HEK293 (cell line): ENCODE results near the gene MOK.

ENCODE experiments used
- CTCF ChIA-PET: fragments of 350-600 bp; formaldehyde crosslinking; extraction: SDS; loops from one replicate; lab custom pipeline; 2021; ENCODE audit warnings: antibody characterized with exemption; lab: Yijun Ruan, JAX
- POLR2A ChIA-PET: fragments of 300-600 bp; formaldehyde crosslinking; extraction: SDS; loops from one replicate; lab custom pipeline; 2020; ENCODE audit warnings: antibody characterized with exemption, inconsistent platforms; lab: Yijun Ruan, JAX
- H3K27ac ChIP-seq: fragments of 200-500 bp; sonication (Bioruptor generic); 2 replicates; pipeline ENCODE4 v1.5.1; 2014; ENCODE audit warnings: low read depth, low read length, control low read depth, inconsistent platforms; ENCODE audit errors: extremely low read depth
- H3K36me3 ChIP-seq, 2 experiments: fragments of 200-500 bp in 1 of 2; sonication (Bioruptor generic) in 1 of 2; 1 replicate in 1 of 2; 2 replicates in 1 of 2; pipeline ENCODE4 v1.5.1; 2014 to 2017; ENCODE audit warnings: inconsistent platforms in 2 of 2, low read length in 2 of 2; ENCODE audit not compliant: control insufficient read depth in 2 of 2, insufficient read depth in 1 of 2
- H3K4me1 ChIP-seq: fragments of 200-500 bp; sonication (Bioruptor generic); 2 replicates; pipeline ENCODE4 v1.5.1; 2014; ENCODE audit warnings: mild to moderate bottlenecking, low read length, inconsistent platforms; ENCODE audit not compliant: control insufficient read depth, insufficient read depth
- H3K4me3 ChIP-seq: 2 replicates; pipeline ENCODE4 v1.5.1; 2011; ENCODE audit warnings: low read depth, mild to moderate bottlenecking, control low read depth, low read length, moderate library complexity
- H3K9me3 ChIP-seq: fragments of 200-500 bp; sonication (Bioruptor generic); 2 replicates; pipeline ENCODE4 v1.5.1; 2014; ENCODE audit warnings: low read depth, low read length, inconsistent platforms; ENCODE audit not compliant: control insufficient read depth, insufficient read depth
- INSM2 ChIP-seq: fragments of 450-650 bp; formaldehyde crosslinking; IDR thresholded peaks from 2 replicates; pipeline ENCODE4 v1.5.1; 2016; ENCODE audit warnings: missing biosample characterization, missing genetic modification characterization
- PRDM1 ChIP-seq: fragments of 450-650 bp; formaldehyde crosslinking; IDR thresholded peaks from 2 replicates; pipeline ENCODE4; 2016; ENCODE audit warnings: missing biosample characterization, missing genetic modification characterization
- ZBTB21 ChIP-seq: fragments of 450-650 bp; formaldehyde crosslinking; IDR thresholded peaks from 2 replicates; pipeline ENCODE4 v1.5.1; 2017; ENCODE audit warnings: missing biosample characterization, missing genetic modification characterization
- ZBTB8A ChIP-seq: fragments of 450-650 bp; formaldehyde crosslinking; IDR thresholded peaks from 2 replicates; pipeline ENCODE4 v1.5.1; 2016; ENCODE audit warnings: missing biosample characterization, missing genetic modification characterization
- ZIC2 ChIP-seq: fragments of 450-650 bp; formaldehyde crosslinking; IDR thresholded peaks from 2 replicates; pipeline ENCODE4 v1.5.1; 2016; ENCODE audit warnings: missing biosample characterization, missing genetic modification characterization
- ZNF223 ChIP-seq: fragments of 450-650 bp; formaldehyde crosslinking; IDR thresholded peaks from 2 replicates; pipeline ENCODE4 v1.5.1; 2016; ENCODE audit warnings: missing biosample characterization, missing genetic modification characterization
- ZNF37A ChIP-seq: fragments of 450-650 bp; IDR thresholded peaks from 2 replicates; pipeline ENCODE4 v1.5.1; 2018; ENCODE audit warnings: missing biosample characterization, missing genetic modification characterization
- ZNF404 ChIP-seq: fragments of 450-650 bp; formaldehyde crosslinking; IDR thresholded peaks from 2 replicates; pipeline ENCODE4 v1.5.1; 2017; ENCODE audit warnings: missing biosample characterization, missing genetic modification characterization
- ZNF548 ChIP-seq: fragments of 450-650 bp; formaldehyde crosslinking; IDR thresholded peaks from 2 replicates; pipeline ENCODE4 v1.5.1; 2016; ENCODE audit warnings: missing biosample characterization, missing genetic modification characterization
- ZNF555 ChIP-seq: fragments of 450-650 bp; formaldehyde crosslinking; conservative IDR thresholded peaks from 2 replicates; pipeline ENCODE4 v1.5.1; 2017; ENCODE audit warnings: missing biosample characterization, mild to moderate bottlenecking, missing genetic modification characterization, inconsistent platforms
- ZNF558 ChIP-seq: fragments of 450-650 bp; formaldehyde crosslinking; IDR thresholded peaks from 2 replicates; pipeline ENCODE4 v1.5.1; 2016; ENCODE audit warnings: missing biosample characterization, missing genetic modification characterization
- ZNF610 ChIP-seq: fragments of 450-650 bp; formaldehyde crosslinking; IDR thresholded peaks from 2 replicates; pipeline ENCODE4 v1.5.1; 2016; ENCODE audit warnings: missing biosample characterization, missing genetic modification characterization, borderline replicate concordance
- TF ChIP-seq, protein P1 (sequence below): fragments of 450-650 bp; formaldehyde crosslinking; IDR thresholded peaks from 2 replicates; pipeline ENCODE4 v1.5.1; 2016; ENCODE audit warnings: missing biosample characterization, missing genetic modification characterization, borderline replicate concordance
- TF ChIP-seq, protein P2 (sequence below): fragments of 450-650 bp; formaldehyde crosslinking; IDR thresholded peaks from 2 replicates; pipeline ENCODE4 v1.5.1; 2017; ENCODE audit warnings: missing biosample characterization, missing genetic modification characterization

The MOK gene

GRCh38 chr14:102249041-102249440, 55.9 kb downstream of the MOK start (continued):
- TF ChIP-seq ZNF610: no peak
- TF ChIP-seq, all 188 proteins: peak for 0

GRCh38 chr14:102248121-102248520, 56.8 kb downstream of the MOK start:
- no peak overlapping the region for H3K27ac ChIP-seq
- CTCF ChIA-PET: no interaction called here

More at GRCh38 chr14:102248121-102248520, 56.8 kb downstream of the MOK start:
- Histone ChIP-seq H3K4me3 (no peak overlapping the region), H3K4me1 (no peaks in the 10 kb centered on the region; the same call in 1 of the 2 replicates), H3K36me3 (no peaks in the 10 kb centered on the region), H3K9me3 (no peaks in the 10 kb centered on the region)
- TF ChIP-seq ZNF37A: no peak
- TF ChIP-seq ZNF558 (tag by site-specific recombination): no peak
- TF ChIP-seq ZNF223: no peak
- no peak for TF ChIP-seq ZNF548 (tag by site-specific recombination)
- TF ChIP-seq, protein P1, sequence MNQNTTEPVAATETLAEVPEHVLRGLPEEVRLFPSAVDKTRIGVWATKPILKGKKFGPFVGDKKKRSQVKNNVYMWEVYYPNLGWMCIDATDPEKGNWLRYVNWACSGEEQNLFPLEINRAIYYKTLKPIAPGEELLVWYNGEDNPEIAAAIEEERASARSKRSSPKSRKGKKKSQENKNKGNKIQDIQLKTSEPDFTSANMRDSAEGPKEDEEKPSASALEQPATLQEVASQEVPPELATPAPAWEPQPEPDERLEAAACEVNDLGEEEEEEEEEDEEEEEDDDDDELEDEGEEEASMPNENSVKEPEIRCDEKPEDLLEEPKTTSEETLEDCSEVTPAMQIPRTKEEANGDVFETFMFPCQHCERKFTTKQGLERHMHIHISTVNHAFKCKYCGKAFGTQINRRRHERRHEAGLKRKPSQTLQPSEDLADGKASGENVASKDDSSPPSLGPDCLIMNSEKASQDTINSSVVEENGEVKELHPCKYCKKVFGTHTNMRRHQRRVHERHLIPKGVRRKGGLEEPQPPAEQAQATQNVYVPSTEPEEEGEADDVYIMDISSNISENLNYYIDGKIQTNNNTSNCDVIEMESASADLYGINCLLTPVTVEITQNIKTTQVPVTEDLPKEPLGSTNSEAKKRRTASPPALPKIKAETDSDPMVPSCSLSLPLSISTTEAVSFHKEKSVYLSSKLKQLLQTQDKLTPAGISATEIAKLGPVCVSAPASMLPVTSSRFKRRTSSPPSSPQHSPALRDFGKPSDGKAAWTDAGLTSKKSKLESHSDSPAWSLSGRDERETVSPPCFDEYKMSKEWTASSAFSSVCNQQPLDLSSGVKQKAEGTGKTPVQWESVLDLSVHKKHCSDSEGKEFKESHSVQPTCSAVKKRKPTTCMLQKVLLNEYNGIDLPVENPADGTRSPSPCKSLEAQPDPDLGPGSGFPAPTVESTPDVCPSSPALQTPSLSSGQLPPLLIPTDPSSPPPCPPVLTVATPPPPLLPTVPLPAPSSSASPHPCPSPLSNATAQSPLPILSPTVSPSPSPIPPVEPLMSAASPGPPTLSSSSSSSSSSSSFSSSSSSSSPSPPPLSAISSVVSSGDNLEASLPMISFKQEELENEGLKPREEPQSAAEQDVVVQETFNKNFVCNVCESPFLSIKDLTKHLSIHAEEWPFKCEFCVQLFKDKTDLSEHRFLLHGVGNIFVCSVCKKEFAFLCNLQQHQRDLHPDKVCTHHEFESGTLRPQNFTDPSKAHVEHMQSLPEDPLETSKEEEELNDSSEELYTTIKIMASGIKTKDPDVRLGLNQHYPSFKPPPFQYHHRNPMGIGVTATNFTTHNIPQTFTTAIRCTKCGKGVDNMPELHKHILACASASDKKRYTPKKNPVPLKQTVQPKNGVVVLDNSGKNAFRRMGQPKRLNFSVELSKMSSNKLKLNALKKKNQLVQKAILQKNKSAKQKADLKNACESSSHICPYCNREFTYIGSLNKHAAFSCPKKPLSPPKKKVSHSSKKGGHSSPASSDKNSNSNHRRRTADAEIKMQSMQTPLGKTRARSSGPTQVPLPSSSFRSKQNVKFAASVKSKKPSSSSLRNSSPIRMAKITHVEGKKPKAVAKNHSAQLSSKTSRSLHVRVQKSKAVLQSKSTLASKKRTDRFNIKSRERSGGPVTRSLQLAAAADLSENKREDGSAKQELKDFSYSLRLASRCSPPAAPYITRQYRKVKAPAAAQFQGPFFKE: no peak
- no peak for TF ChIP-seq ZBTB21 (tag by site-specific recombination)
- no peak for TF ChIP-seq INSM2
- no peak for TF ChIP-seq ZNF404
- TF ChIP-seq, protein P2, sequence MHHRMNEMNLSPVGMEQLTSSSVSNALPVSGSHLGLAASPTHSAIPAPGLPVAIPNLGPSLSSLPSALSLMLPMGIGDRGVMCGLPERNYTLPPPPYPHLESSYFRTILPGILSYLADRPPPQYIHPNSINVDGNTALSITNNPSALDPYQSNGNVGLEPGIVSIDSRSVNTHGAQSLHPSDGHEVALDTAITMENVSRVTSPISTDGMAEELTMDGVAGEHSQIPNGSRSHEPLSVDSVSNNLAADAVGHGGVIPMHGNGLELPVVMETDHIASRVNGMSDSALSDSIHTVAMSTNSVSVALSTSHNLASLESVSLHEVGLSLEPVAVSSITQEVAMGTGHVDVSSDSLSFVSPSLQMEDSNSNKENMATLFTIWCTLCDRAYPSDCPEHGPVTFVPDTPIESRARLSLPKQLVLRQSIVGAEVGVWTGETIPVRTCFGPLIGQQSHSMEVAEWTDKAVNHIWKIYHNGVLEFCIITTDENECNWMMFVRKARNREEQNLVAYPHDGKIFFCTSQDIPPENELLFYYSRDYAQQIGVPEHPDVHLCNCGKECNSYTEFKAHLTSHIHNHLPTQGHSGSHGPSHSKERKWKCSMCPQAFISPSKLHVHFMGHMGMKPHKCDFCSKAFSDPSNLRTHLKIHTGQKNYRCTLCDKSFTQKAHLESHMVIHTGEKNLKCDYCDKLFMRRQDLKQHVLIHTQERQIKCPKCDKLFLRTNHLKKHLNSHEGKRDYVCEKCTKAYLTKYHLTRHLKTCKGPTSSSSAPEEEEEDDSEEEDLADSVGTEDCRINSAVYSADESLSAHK (tag by site-specific recombination): no peak
- peak; percentile 27; the same call in 1 of the 2 replicates for TF ChIP-seq ZBTB8A (tag by site-specific recombination)
- 0 out of 2 replicates have a peak, but pooled peaks have one; percentile 9 for TF ChIP-seq ZIC2 (tag by site-specific recombination)
- TF ChIP-seq PRDM1 (tag by site-specific recombination): no peak
- no peak for TF ChIP-seq ZNF555 (tag by site-specific recombination)
- POLR2A ChIA-PET: interaction anchor here (0.6 kb wide), 1 partner anchor 1778 kb away, joined by 3 read pairs; no protein-coding TSS in a partner anchor
